PC-9 (cell line): ENCODE data around the gene PRRC2A. TPM values are rescaled to one million over a fixed set of nuclear protein-coding genes. Genes with fewer than 3 reads are reported as not detected.

Source experiments
- BruUV-seq: library from RNA; stranded (reverse); fragments of 400-500 nt; replicated peaks from 2 replicates; lab custom pipeline; 2021; lab: Mats Ljungman, UMichigan
- CTCF ChIA-PET: fragments of 300-600 bp; sonication (Branson Sonifier 250); formaldehyde crosslinking; loops from one replicate; lab custom pipeline; 2022; ENCODE audit warnings: antibody characterized with exemption; lab: Charles Lee
- POLR2A ChIA-PET: fragments of 300-600 bp; sonication (Branson Sonifier 250); formaldehyde crosslinking; loops from one replicate; lab custom pipeline; 2022; ENCODE audit warnings: antibody characterized with exemption; ENCODE audit not compliant: unreplicated experiment; lab: Charles Lee
- DNase-seq, 2 experiments: peaks; one replicate each; pipeline versions ENCODE4 v3.0.0 to v3.0.0-alpha.2; 2015 to 2022; ENCODE audit warnings: mixed read lengths in 1 of 2
- H2AFZ ChIP-seq: fragments of 200-600 bp; sonication (generic); 2 replicates; pipeline ENCODE4 v1.8.1; 2017; ENCODE audit warnings: antibody characterized with exemption
- H3F3A ChIP-seq: fragments of 200-600 bp; sonication (generic); 2 replicates; pipeline ENCODE4 v1.8.1; 2017; ENCODE audit warnings: antibody characterized with exemption, mild to moderate bottlenecking, low read depth; ENCODE audit not compliant: insufficient read depth
- H3K27ac ChIP-seq: fragments of 200-600 bp; sonication (generic); 2 replicates; pipeline ENCODE4 v1.6.1; 2016; ENCODE audit warnings: mixed run types
- H3K27me3 ChIP-seq: fragments of 200-600 bp; sonication (generic); 2 replicates; pipeline ENCODE4 v1.6.1; 2016; ENCODE audit warnings: low read depth, mixed run types; ENCODE audit not compliant: insufficient read depth
- H3K36me3 ChIP-seq: fragments of 200-600 bp; sonication (generic); 2 replicates; pipeline ENCODE4 v1.6.1; 2016; ENCODE audit warnings: low read depth, mixed run types
- H3K4me1 ChIP-seq: fragments of 200-600 bp; sonication (generic); replicated peaks from 2 replicates; pipeline ENCODE4 v1.6.1; 2016; ENCODE audit warnings: mixed run types; ENCODE audit not compliant: insufficient read depth
- H3K4me2 ChIP-seq: fragments of 200-600 bp; sonication (generic); 2 replicates; pipeline ENCODE4 v1.6.1; 2017; ENCODE audit warnings: mixed run types
- H3K4me3 ChIP-seq: fragments of 200-600 bp; sonication (generic); 2 replicates; pipeline ENCODE4 v1.6.1; 2016; ENCODE audit warnings: mixed run types
- H3K79me2 ChIP-seq: fragments of 200-600 bp; sonication (generic); 2 replicates; pipeline ENCODE4 v1.6.1; 2017; ENCODE audit warnings: low read depth, mixed run types
- H3K9me2 ChIP-seq: fragments of 200-600 bp; sonication (generic); 2 replicates; pipeline ENCODE4 v1.8.1; 2017; ENCODE audit warnings: mild to moderate bottlenecking; ENCODE audit not compliant: insufficient read depth
- H3K9me3 ChIP-seq: fragments of 200-600 bp; sonication (generic); 2 replicates; pipeline ENCODE4 v1.8.1; 2016; ENCODE audit warnings: low read depth; ENCODE audit not compliant: insufficient read depth
- H4K20me1 ChIP-seq: fragments of 200-600 bp; sonication (generic); 2 replicates; pipeline ENCODE4 v1.8.1; 2017; ENCODE audit not compliant: insufficient read depth
- EZH2 ChIP-seq: fragments of 200-600 bp; sonication (generic); IDR thresholded peaks from 2 replicates; pipeline ENCODE4 v1.8.0; 2017; ENCODE audit warnings: antibody characterized with exemption, low read depth
- intact Hi-C: fragments of 100-400 bp; cut with micrococcal nuclease; formaldehyde crosslinking; loops from one replicate; pipeline ENCODE4 v1.10.0; 2022; ENCODE audit not compliant: unreplicated experiment
- total RNA-seq: library from RNA; stranded (reverse); gene quantifications from 2 replicates; pipeline ENCODE4 v1.2.3, GENCODE V29; 2021
- TF ChIP-seq, protein P1 (sequence below): fragments of 200-600 bp; sonication (generic); conservative IDR thresholded peaks from 2 replicates; pipeline ENCODE4 v1.6.1; 2017; ENCODE audit warnings: mixed run types, antibody characterized with exemption, mild to moderate bottlenecking, moderate library complexity

The PRRC2A gene
- total RNA-seq, 1 experiment from 2014 or later: 192 TPM

DNA sequence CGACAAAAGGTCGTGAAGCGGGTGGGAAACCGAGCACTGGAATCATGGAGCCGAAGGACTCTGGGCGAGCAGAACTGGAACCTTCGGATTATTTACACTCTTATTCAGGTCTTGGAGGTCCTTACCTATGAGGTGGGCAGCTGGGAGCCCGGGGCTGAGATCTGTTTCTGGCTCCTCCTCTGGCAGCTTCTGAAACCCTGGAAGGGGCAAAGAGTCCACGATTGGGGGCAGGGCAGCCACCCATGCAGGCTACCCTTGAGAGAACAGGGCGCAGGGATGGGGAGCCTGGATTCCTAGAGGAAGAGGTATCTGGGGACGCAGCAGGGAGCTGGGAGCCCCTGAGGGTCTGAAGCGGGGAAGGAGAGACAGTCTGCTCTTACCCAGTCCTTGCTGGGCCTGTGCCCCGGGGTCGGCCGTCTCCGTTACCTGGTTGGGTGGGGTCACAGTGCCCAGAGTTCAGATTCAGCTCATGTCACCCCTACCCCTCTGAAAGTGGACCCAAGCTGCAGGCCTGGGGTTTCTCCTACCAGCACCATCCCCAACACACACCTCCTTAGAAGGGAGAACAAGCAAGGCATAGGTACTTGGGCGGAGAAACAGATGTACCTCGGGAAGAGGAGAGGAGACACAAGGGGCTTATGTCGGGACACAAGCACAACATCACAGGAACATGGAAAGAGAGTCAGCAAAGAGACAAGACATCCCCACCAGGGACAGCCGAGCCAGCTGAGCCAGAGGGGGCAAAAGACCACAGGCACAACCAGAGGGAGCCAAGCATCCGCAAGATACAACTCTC lies 38.9 kb upstream of the PRRC2A start:
- POLR2A ChIA-PET: interaction anchor here (1.2 kb wide), 1 partner anchor 28 kb away, joined by 4 read pairs; no protein-coding TSS in a partner anchor
- intact Hi-C loops: loop anchor here (1.0 kb wide), 1 partner anchor 21 kb away; no protein-coding TSS in a partner anchor
- Histone ChIP-seq H3F3A (peaks cover 5% of the 10 kb centered on the region; the same call in 1 of the 2 replicates), H3K9me2 (no peaks in the 10 kb centered on the region), H3K27me3 (no peaks in the 10 kb centered on the region), H3K36me3 (no peaks in the 10 kb centered on the region), H3K4me3 (peak overlapping the region; percentile 71), H3K9me3 (no peaks in the 10 kb centered on the region), H3K27ac (no peak overlapping the region), H3K4me1 (0 out of 2 replicates have a peak, but pooled peaks cover 5% of the 10 kb centered on the region), H3K4me2 (peak overlapping the region; percentile 91), H4K20me1 (no peaks in the 10 kb centered on the region), H3K79me2 (no peaks in the 10 kb centered on the region), H2AFZ (peak overlapping the region; percentile 99)
- DNase-seq: no peak
- TF ChIP-seq EZH2: no peak
- TF ChIP-seq, protein P1, sequence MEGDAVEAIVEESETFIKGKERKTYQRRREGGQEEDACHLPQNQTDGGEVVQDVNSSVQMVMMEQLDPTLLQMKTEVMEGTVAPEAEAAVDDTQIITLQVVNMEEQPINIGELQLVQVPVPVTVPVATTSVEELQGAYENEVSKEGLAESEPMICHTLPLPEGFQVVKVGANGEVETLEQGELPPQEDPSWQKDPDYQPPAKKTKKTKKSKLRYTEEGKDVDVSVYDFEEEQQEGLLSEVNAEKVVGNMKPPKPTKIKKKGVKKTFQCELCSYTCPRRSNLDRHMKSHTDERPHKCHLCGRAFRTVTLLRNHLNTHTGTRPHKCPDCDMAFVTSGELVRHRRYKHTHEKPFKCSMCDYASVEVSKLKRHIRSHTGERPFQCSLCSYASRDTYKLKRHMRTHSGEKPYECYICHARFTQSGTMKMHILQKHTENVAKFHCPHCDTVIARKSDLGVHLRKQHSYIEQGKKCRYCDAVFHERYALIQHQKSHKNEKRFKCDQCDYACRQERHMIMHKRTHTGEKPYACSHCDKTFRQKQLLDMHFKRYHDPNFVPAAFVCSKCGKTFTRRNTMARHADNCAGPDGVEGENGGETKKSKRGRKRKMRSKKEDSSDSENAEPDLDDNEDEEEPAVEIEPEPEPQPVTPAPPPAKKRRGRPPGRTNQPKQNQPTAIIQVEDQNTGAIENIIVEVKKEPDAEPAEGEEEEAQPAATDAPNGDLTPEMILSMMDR: no peak
- CTCF ChIA-PET: interaction anchor here (2.2 kb wide), 1 partner anchor 17 kb away, joined by 11 read pairs; no protein-coding TSS in a partner anchor
- BruUV-seq: no TSS peak

DNA sequence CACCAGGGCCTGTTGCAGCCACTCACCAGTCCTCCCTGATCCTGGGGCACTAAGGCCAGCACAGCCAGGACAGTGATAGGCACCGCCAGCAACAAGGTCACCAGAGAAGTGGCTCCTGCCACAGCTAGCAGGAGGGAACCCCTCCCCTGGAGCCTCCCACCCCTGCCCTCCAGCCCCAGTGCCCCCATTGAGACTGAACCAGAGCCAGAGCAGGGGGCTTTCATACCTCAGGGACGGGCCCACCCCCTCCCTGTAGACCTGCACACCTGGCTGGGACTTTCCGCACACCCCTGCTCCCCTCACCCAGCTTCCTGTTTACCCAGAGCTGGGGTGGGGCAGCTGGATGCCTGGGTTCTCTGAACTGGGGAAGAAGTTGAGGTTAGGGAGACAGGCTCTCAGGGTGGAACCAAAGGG lies 38.3 kb upstream of the PRRC2A start, which contains the start of gene LTB:
LTB (minus strand) TSS at position 195 of the 414 bp plus-strand sequence; CDS start at position 188, 7 bp downstream.
- H3K9me3 ChIP-seq: no peaks in the 10 kb centered on the region
- peak within 1 kb of the TSS; percentile 91 for H3K4me2 ChIP-seq
- H2AFZ ChIP-seq: peak within 1 kb of the TSS; percentile 99
- CTCF ChIA-PET: interaction anchor here (1.0 kb wide), 1 partner anchor 17 kb away, joined by 3 read pairs; no protein-coding TSS in a partner anchor
- H3K27ac ChIP-seq: no peak within 1 kb of the TSS
- POLR2A ChIA-PET: interaction anchor here (0.6 to 1.2 kb wide), 2 partner anchors 28 to 219 kb away, joined by 4 to 7 read pairs; no protein-coding TSS in a partner anchor
- no peaks in the 10 kb centered on the region for H3K36me3 ChIP-seq
- BruUV-seq: no TSS peak
- H3K27me3 ChIP-seq: no peaks in the 10 kb centered on the region
- peak within 1 kb of the TSS; percentile 71 for H3K4me3 ChIP-seq
- no peaks in the 10 kb centered on the region for H4K20me1 ChIP-seq
- no peaks in the 10 kb centered on the region for H3K79me2 ChIP-seq
- H3K9me2 ChIP-seq: no peaks in the 10 kb centered on the region
- TF ChIP-seq, protein P1: no peak
- TF ChIP-seq EZH2: no peak
- intact Hi-C loops: no loop called here
- 0 out of 2 replicates have a peak, but pooled peaks cover 5% of the 10 kb centered on the region for H3K4me1 ChIP-seq
- peaks cover 5% of the 10 kb centered on the region; the same call in 1 of the 2 replicates for H3F3A ChIP-seq
- no peak for DNase-seq

DNA sequence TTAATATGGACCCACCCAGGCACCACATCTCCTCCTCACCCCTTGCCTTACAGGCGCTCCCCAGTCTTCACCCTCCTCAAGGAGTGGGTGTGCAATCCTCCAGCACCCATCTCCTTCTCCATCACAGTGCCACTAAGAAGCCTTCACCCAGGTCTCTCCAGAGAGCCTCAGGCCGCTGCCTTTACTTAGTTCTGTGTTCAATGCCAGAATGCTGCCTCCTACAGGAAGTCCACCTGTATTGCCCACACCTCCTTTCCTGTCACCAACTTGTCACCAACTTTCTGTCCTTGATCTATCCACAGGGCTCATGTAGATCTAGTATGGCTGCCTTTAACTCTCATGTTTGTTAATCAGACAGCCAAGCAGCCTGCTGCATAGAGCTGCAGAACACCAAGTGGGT lies 35.0 kb upstream of the PRRC2A start:
- H3K4me3 ChIP-seq: no peak overlapping the region
- H4K20me1 ChIP-seq: no peaks in the 10 kb centered on the region
- intact Hi-C loops: no loop called here
- H3K4me1 ChIP-seq: no peaks in the 10 kb centered on the region
- CTCF ChIA-PET: no interaction called here
- no peak overlapping the region for H3K27ac ChIP-seq
- no peaks in the 10 kb centered on the region for H3K9me3 ChIP-seq
- no peaks in the 10 kb centered on the region for H3K79me2 ChIP-seq
- H3K27me3 ChIP-seq: no peaks in the 10 kb centered on the region
- TF ChIP-seq EZH2: no peak
- TF ChIP-seq, protein P1: peak; percentile 60
- DNase-seq: no peak
- POLR2A ChIA-PET: no interaction called here
- H3F3A ChIP-seq: no peaks in the 10 kb centered on the region
- no peak overlapping the region for H2AFZ ChIP-seq
- H3K9me2 ChIP-seq: no peaks in the 10 kb centered on the region
- BruUV-seq: no TSS peak
- H3K36me3 ChIP-seq: no peaks in the 10 kb centered on the region
- H3K4me2 ChIP-seq: no peak overlapping the region
